Epidermal melanocyte (primary cell): ENCODE data around the gene PKHD1.
"Not testable (repeated sequence)": the region's sequence is repeated elsewhere in the genome, so short reads cannot be mapped to it uniquely, and the experiment has no call there.

ENCODE experiments used
- DNase-seq: peaks from one replicate; pipeline ENCODE4 v3.0.0; 2011; ENCODE audit warnings: low spot score; ENCODE audit not compliant: insufficient read length

Gene PKHD1

GRCh38 chr6:51992876-51993275 lies 94.5 kb downstream of the PKHD1 start:
- DNase-seq, result no peak

DNA sequence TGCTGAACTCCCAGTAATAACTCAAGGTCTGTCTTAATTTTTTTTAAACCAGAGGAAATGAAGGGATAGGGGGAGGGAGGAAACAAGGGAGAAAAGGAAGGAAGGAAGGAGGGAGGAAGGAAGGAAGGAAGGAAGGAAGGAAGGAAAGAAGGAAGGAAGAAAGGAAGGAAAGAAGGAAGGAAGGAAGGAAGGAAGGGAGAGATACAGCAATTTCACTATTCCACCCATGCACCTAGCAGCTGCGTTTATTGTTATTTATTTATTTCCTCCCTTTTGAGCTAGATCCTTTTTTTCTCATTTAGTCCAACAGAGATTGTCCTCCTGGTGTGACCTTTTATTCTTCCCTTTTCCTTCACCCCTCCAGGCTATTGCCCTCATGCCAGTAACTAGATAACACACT lies 97.6 kb downstream of the PKHD1 start:
- no peak for DNase-seq

DNA sequence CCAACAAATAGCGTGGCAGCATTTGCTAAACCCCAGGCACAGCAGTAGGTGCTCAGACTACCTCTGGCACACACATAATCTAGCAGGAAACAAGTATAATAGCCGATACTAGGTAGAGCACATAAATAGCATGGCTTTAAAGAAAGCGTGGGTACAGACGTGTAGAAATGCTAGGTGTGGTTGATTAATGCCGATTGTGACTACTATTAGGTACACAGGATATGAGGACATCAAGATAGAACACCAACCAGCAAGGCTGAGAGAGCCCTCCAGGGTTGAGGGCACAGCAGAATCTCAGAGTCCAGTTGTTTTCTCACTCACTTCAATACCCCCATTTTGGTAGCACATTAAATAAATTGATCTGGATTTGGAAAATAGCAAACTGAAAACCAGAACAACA lies 100.5 kb downstream of the PKHD1 start:
- no peak for DNase-seq

- no peak for DNase-seq
Observed at GRCh38 chr6:51983564-51983963, 103.8 kb downstream of the PKHD1 start.

GRCh38 chr6:51982695-51983094 lies 104.7 kb downstream of the PKHD1 start:
- not testable (repeated sequence) for DNase-seq

DNA sequence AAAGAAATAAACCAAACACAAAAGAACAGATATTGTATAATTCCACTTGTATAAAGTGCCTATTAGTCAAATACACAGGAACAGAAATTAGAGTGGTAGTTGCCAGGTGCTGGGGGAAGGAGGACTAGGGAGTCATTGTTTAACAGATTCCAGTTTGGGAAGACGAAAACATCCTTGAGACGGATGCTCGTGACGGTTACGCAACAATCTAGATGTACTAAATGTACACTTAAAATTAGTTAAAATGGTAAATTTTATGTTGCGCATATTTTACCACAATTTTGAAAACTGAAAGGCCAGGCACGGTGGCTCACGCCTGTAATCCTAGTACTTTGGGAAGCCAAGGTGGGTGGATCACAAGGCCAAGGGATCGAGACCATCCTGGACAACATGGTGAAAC lies 111.0 kb downstream of the PKHD1 start:
- DNase-seq, result no peak

GRCh38 chr6:51972659-51973058 lies 114.8 kb downstream of the PKHD1 start:
- DNase-seq, result no peak

DNA sequence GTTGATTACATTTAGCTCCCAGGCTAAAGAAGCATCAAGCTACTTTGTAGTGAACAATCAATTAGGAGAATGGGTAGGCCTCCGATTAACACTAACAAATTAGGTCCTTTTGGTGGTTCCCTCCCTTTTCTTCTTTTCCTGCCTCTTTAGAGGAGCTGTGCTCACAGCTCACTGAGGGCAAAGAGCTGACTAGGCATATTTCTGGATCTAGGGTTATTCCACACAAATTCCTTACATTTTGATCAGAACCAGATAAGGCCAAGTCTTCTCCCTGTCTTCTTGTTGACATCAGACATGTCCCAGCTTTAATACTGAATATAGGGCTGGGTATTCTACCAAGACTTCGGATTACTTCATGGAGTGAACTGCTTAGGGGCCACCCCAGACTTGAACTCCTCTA lies 119.1 kb downstream of the PKHD1 start:
- no peak for DNase-seq

DNA sequence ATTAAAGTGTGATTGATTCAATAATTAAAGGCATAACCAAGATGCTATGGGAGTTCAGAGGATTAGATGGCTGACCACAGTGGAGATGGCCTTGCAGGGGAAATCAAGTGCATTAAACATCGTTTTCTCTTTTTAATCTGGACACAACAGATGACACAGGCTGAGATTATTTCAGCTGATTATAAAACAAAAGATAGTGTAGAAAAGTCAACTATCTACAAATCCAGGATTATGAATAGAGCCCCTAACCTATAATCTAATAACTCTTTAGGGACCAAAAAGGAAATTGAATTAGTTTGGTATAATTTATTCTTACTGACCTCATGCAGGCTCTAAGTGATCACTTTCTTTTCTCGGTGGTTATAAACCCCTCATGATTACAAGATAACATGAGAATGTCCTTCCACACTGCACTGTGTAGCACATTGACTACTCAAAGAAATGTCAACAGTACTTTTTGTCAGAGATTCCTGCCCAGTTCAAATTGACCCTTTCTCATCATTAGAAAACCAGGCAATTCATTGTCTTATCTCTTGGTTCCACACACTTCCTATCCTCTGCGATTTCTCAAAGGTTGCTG lies 122.1 kb downstream of the PKHD1 start:
- DNase-seq, result no peak

GRCh38 chr6:51963980-51964379 lies 123.4 kb downstream of the PKHD1 start:
- no peak for DNase-seq

- DNase-seq, result no peak
Observed at GRCh38 chr6:51962354-51962753, 125.1 kb downstream of the PKHD1 start.

DNA sequence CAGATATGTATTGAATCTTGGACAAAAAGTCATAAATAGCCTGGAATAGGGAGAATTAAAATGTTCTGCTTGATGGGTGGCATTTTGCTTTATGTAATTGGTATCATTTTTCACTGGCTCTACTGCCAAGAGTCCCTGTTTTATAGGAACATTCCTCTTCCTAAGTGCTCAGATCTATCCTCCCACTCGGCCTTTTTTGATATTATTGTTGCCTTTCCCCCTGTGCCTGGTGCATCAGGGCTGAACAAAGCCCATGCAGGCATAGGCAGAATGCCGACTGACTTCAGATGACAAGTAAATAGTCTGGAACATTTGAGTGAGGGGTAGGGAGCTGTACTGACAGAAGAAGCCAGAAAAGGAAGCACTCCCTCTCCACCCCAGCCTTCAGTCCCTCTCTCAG lies 127.0 kb downstream of the PKHD1 start:
- DNase-seq, result no peak

DNA sequence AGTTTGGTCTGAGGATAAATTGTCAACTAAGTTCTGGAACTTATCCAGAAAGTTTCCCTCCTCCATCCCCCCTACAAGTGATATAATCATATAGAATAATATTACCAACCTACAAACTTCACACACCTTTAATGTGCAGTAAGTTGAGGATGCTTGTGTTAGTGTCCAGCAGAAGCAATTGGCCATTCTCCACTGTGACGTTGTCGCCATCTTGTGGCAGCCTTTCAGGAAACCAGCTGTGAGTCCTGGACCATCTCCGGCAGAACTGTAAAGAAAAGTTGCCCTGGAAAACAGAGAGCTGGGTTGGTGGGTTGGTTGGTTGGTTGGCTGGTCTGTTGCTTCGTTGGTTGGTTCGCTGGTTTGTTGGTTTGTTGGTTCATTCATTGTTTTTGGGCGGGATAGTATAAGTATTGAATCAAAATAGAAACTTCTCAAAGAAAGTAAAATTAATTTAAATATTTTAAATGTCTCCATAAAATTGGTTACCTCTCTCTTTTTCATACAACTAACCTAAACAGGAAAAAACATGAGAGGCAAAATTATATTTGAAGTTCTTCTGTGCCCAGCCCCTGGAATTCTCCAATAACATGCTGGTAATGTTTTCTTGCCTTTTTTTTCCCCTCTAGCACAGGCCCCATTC lies 127.5 kb downstream of the PKHD1 start:
- peak; percentile 61 for DNase-seq

GRCh38 chr6:51954681-51955080 lies 132.7 kb downstream of the PKHD1 start:
- DNase-seq, result no peak

GRCh38 chr6:51953246-51953645 lies 134.2 kb downstream of the PKHD1 start:
- DNase-seq, result no peak

- DNase-seq, result no peak
Observed at GRCh38 chr6:51951924-51952323, 135.5 kb downstream of the PKHD1 start.

DNA sequence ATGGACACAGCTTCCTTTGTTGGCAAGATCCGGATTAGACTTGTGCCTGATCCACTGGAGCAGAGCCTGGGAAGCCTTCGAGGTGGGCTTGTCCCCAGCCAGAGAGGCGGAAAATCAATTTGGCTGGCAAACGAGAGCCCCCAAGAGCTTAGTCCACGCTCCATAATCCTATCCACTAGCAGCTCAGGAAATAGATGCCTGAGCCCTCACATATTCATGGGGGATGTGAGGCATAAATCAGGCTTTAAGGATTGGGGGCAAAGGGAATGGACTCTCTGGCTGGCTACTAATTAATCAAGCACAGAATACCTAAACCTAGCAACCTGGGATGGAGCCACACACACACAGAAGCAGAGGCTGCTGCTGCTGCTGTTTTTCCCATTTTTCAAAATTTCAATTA lies 137.9 kb downstream of the PKHD1 start:
- DNase-seq, result no peak

- DNase-seq, result not testable (repeated sequence)
Observed at GRCh38 chr6:51939695-51940094, 147.7 kb downstream of the PKHD1 start.

GRCh38 chr6:51936531-51937290 lies 150.7 kb downstream of the PKHD1 start:
- no peak for DNase-seq

DNA sequence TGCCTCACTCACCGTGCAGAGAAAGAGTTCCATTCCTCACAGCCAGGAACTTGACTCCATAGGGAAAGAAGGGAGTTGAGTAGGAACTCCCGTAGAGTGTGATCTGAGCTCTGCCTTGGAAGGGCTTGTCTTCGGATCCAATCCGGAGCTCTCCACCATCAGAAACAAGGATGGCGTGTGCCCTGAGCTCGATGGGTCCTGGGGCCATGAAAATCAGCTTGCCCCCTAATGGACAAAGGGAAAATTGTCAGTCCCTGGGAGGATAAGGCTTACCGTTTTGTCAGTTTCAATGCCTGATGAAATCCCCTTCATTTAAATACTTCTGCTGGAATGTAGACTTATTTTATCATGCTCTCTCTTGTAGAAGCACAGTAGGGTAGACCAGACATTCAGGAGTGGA lies 153.3 kb downstream of the PKHD1 start:
- DNase-seq, result no peak

- no peak for DNase-seq
Observed at GRCh38 chr6:51932956-51933355, 154.5 kb downstream of the PKHD1 start.

GRCh38 chr6:51930602-51931001 lies 156.8 kb downstream of the PKHD1 start:
- DNase-seq, result no peak
